ENCODE data around the gene STPG3. TPM values are rescaled to one million over a fixed set of nuclear protein-coding genes. Genes with fewer than 3 reads are reported as not detected.

STPG3 gene
- total and polyA plus RNA-seq, 9 of the 15 experiments (the other 6 are each of a cell fraction or from before 2014, with no cell fraction given): not detected

- TF ChIP-seq, protein P1, sequence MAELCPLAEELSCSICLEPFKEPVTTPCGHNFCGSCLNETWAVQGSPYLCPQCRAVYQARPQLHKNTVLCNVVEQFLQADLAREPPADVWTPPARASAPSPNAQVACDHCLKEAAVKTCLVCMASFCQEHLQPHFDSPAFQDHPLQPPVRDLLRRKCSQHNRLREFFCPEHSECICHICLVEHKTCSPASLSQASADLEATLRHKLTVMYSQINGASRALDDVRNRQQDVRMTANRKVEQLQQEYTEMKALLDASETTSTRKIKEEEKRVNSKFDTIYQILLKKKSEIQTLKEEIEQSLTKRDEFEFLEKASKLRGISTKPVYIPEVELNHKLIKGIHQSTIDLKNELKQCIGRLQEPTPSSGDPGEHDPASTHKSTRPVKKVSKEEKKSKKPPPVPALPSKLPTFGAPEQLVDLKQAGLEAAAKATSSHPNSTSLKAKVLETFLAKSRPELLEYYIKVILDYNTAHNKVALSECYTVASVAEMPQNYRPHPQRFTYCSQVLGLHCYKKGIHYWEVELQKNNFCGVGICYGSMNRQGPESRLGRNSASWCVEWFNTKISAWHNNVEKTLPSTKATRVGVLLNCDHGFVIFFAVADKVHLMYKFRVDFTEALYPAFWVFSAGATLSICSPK (IDR thresholded peaks at IDR 0.05; ENCODE audit: borderline replicate concordance): no peak
- TF ChIP-seq CEBPG (CRISPR knock-in tag; IDR thresholded peaks at IDR 0.05): no peak
- no peak for TF ChIP-seq CEBPG (tag; conservative IDR thresholded peaks at IDR 0.05 in 1 of 2, IDR thresholded peaks at IDR 0.05 in 1 of 2)
- TF ChIP-seq CSDE1 (IDR thresholded peaks at IDR 0.05): no peak
- no peak for TF ChIP-seq ELF1 (tag; IDR thresholded peaks at IDR 0.05)
- TF ChIP-seq SMAD2 (IDR thresholded peaks at IDR 0.05; ENCODE audit: low read depth, low read length): no peak
- TF ChIP-seq, protein P2, sequence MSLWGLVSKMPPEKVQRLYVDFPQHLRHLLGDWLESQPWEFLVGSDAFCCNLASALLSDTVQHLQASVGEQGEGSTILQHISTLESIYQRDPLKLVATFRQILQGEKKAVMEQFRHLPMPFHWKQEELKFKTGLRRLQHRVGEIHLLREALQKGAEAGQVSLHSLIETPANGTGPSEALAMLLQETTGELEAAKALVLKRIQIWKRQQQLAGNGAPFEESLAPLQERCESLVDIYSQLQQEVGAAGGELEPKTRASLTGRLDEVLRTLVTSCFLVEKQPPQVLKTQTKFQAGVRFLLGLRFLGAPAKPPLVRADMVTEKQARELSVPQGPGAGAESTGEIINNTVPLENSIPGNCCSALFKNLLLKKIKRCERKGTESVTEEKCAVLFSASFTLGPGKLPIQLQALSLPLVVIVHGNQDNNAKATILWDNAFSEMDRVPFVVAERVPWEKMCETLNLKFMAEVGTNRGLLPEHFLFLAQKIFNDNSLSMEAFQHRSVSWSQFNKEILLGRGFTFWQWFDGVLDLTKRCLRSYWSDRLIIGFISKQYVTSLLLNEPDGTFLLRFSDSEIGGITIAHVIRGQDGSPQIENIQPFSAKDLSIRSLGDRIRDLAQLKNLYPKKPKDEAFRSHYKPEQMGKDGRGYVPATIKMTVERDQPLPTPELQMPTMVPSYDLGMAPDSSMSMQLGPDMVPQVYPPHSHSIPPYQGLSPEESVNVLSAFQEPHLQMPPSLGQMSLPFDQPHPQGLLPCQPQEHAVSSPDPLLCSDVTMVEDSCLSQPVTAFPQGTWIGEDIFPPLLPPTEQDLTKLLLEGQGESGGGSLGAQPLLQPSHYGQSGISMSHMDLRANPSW (CRISPR knock-in tag; IDR thresholded peaks at IDR 0.05): no peak
- no peak for TF ChIP-seq SAP30 (IDR thresholded peaks at IDR 0.05; ENCODE audit: borderline replicate concordance, insufficient read depth, low read depth, low read length, poor library complexity, severe bottlenecking)
- TF ChIP-seq SOX6 (IDR thresholded peaks at IDR 0.05): 0 out of 2 replicates have a peak, but pooled peaks have one; percentile 16
- TF ChIP-seq EP400 (IDR thresholded peaks at IDR 0.05): peak; percentile 68; the same call in 1 of the 2 replicates
- TF ChIP-seq ZNF347 (CRISPR knock-in tag; IDR thresholded peaks at IDR 0.05; ENCODE audit: low read depth): no peak
- no peak for TF ChIP-seq PRMT5 (CRISPR knock-in tag; IDR thresholded peaks at IDR 0.05)
- no peak for TF ChIP-seq WHSC1 (IDR thresholded peaks at IDR 0.05; ENCODE audit: low read length)
- no peak for TF ChIP-seq ZNF277 (CRISPR knock-in tag; IDR thresholded peaks at IDR 0.05; ENCODE audit: borderline replicate concordance)
- no peak for TF ChIP-seq PHF8 (IDR thresholded peaks at IDR 0.05; ENCODE audit: borderline replicate concordance, low read length)
- no peak for TF ChIP-seq RBBP5 (IDR thresholded peaks at IDR 0.05; ENCODE audit: borderline replicate concordance, insufficient read depth, low read length, poor library complexity, severe bottlenecking)
- no peak for TF ChIP-seq ZBTB8A (IDR thresholded peaks at IDR 0.05; ENCODE audit: partially characterized antibody)
- TF ChIP-seq CREB1 (IDR thresholded peaks at IDR 0.05): no peak
- peak; percentile 58; the same call in 1 of the 2 replicates for TF ChIP-seq CREB1 (CRISPR knock-in tag; IDR thresholded peaks at IDR 0.05)
- no peak for TF ChIP-seq NELFE (IDR thresholded peaks at IDR 0.05; ENCODE audit: insufficient read depth, insufficient read length)
- TF ChIP-seq RB1 (IDR thresholded peaks at IDR 0.05; ENCODE audit: low read depth): 0 out of 2 replicates have a peak, but pooled peaks have one; percentile 55
- no peak for TF ChIP-seq ZNF561 (CRISPR knock-in tag; conservative IDR thresholded peaks at IDR 0.05)
- no peak for TF ChIP-seq POLR2A (conservative IDR thresholded peaks at IDR 0.05)
- TF ChIP-seq, protein P3, sequence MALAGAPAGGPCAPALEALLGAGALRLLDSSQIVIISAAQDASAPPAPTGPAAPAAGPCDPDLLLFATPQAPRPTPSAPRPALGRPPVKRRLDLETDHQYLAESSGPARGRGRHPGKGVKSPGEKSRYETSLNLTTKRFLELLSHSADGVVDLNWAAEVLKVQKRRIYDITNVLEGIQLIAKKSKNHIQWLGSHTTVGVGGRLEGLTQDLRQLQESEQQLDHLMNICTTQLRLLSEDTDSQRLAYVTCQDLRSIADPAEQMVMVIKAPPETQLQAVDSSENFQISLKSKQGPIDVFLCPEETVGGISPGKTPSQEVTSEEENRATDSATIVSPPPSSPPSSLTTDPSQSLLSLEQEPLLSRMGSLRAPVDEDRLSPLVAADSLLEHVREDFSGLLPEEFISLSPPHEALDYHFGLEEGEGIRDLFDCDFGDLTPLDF (CRISPR knock-in tag; IDR thresholded peaks at IDR 0.05): no peak
Measured at GRCh38 chr9:137286975-137287383, 35.9 kb downstream of the STPG3 start (continued).
